Measurements from ENCODE around the gene CCDC88C. TPM values are rescaled to one million over a fixed set of nuclear protein-coding genes. Genes with fewer than 3 reads are reported as not detected.

The CCDC88C gene
- total and polyA plus RNA-seq, 2 experiments from 2014 or later = 23.6 to 60.7 TPM

DNA sequence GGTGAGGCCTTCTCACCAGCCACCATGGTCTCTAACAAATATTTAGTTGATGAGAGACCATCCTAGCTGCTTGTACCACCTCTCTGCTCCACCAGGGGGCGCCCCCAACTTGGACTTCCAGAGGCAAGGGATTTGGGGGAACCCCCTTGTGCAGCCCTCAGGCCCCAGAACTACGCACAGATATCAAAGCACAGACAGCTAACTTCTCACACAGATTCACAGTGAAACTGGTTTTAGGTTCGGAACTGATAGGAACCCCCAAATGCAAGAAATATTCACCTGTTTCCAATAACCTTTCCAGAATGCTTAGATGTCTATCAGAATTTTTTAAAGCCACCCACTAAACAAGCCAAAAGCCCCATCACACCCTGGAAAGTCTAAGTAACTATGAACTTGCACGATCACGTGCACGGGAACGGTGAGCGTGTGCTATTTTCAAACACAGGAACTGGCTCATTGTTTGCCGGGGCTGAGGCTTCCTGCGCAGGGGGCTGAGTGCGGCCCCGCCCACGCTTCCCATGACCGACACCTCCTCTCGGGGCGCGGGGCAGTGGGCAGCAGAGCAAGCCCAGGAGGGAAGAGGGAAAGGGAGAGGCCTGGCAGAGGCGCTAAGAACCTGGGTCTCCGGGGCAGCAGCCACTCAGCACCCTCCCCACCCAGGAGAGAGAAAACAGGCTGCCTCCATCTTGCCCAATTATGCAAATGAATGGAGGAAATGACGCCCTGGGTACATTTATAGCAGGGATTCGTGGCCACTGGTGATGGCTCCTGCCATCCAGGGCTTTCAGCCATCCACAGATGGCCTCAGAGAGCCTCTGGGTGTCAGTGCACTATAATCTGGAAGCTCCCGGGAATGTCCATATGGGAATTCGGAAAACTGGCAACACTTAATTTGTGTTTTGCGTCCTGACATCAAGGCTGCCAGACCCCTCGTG is 93.7 kb downstream of the CCDC88C start:
- H3K79me2 ChIP-seq (replicated peaks; ENCODE audit: insufficient read depth) = no peaks in the 10 kb centered on the region
- H3K4me3 ChIP-seq = no peak overlapping the region
- peak overlapping the region; percentile 38 for H3K27ac Mint-ChIP-seq
- H2AFZ ChIP-seq = no peak overlapping the region
- no peak overlapping the region for H3K4me3 Mint-ChIP-seq
- TF ChIP-seq REST (IDR thresholded peaks at IDR 0.05; ENCODE audit: unreplicated experiment) = no peak
- peak; percentile 91 to 99 for TF ChIP-seq CTCF (conservative IDR thresholded peaks at IDR 0.05; ENCODE audit: low read depth in 2 of 2)
- peak; percentile 89 for ATAC-seq
- H3K4me1 Mint-ChIP-seq = peaks cover 7% of the 10 kb centered on the region; the same call in 2 of the 3 replicates
- peaks cover 7% of the 10 kb centered on the region for H3K27me3 Mint-ChIP-seq (ENCODE audit: insufficient read depth, low read depth, poor library complexity)
- H4K20me1 ChIP-seq (replicated peaks; ENCODE audit: insufficient read depth) = no peaks in the 10 kb centered on the region; the same call in 1 of the 2 replicates
- no peaks in the 10 kb centered on the region for H3K9me3 Mint-ChIP-seq
- no peaks in the 10 kb centered on the region for H3K9me2 ChIP-seq (ENCODE audit: insufficient read depth)
- peak; percentile 89 for DNase-seq (ENCODE audit: low spot score)
- no peaks in the 10 kb centered on the region for H3K27me3 ChIP-seq (ENCODE audit: insufficient read depth)
- H3K36me3 Mint-ChIP-seq (ENCODE audit: low read depth) = peaks cover 39% of the 10 kb centered on the region
- 0 out of 2 replicates have a peak overlapping the region, but pooled peaks have one; percentile 17 for H3K27ac ChIP-seq (ENCODE audit: low read depth)
- H3F3A ChIP-seq (replicated peaks; ENCODE audit: low read depth) = no peaks in the 10 kb centered on the region
- H3K4me1 ChIP-seq (ENCODE audit: insufficient read depth) = no peaks in the 10 kb centered on the region; the same call in 1 of the 2 replicates
- no peak overlapping the region for H3K4me2 ChIP-seq
- no peaks in the 10 kb centered on the region; the same call in 1 of the 2 replicates for H3K36me3 ChIP-seq (ENCODE audit: insufficient read depth)

DNA sequence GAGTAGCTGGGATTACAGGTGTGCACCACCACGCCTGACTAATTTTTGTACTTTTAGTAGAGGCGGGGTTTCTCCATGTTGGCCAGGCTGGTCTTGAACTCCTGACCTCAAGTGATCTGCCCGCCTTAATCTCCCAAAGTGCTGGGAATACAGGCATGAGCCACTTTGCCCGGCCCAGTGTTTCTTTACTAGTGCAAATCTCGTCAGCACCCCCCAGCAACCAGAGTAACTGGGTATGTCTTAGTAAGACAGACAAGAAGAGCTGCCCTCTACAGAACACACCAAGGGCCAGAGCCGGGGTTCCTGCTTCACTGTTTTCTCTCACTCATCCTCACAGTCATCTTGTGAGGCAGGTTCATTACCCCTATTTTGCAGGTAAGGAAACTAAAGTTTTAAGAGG is 94.6 kb downstream of the CCDC88C start:
- H4K20me1 ChIP-seq (replicated peaks; ENCODE audit: insufficient read depth) = no peaks in the 10 kb centered on the region; the same call in 1 of the 2 replicates
- no peaks in the 10 kb centered on the region for H3F3A ChIP-seq (replicated peaks; ENCODE audit: low read depth)
- H3K27ac Mint-ChIP-seq = no peak overlapping the region
- no peaks in the 10 kb centered on the region for H3K27me3 ChIP-seq (ENCODE audit: insufficient read depth)
- H3K27me3 Mint-ChIP-seq (ENCODE audit: insufficient read depth, low read depth, poor library complexity) = peaks cover 7% of the 10 kb centered on the region
- no peaks in the 10 kb centered on the region for H3K79me2 ChIP-seq (replicated peaks; ENCODE audit: insufficient read depth)
- no peak overlapping the region for H3K4me3 ChIP-seq
- H3K27ac ChIP-seq (ENCODE audit: low read depth) = no peak overlapping the region
- H3K36me3 ChIP-seq (ENCODE audit: insufficient read depth) = no peaks in the 10 kb centered on the region; the same call in 1 of the 2 replicates
- DNase-seq (ENCODE audit: low spot score) = no peak
- H3K4me1 Mint-ChIP-seq = peaks cover 7% of the 10 kb centered on the region; the same call in 2 of the 3 replicates
- no peaks in the 10 kb centered on the region for H3K9me3 Mint-ChIP-seq
- H3K36me3 Mint-ChIP-seq (ENCODE audit: low read depth) = peaks cover 45% of the 10 kb centered on the region
- H3K4me1 ChIP-seq (ENCODE audit: insufficient read depth) = no peaks in the 10 kb centered on the region; the same call in 1 of the 2 replicates
- ATAC-seq = no peak
- no peak overlapping the region for H3K4me3 Mint-ChIP-seq
- no peaks in the 10 kb centered on the region for H3K9me2 ChIP-seq (ENCODE audit: insufficient read depth)
- H2AFZ ChIP-seq = no peak overlapping the region
- no peak overlapping the region for H3K4me2 ChIP-seq
- TF ChIP-seq REST (IDR thresholded peaks at IDR 0.05; ENCODE audit: unreplicated experiment) = no peak
- TF ChIP-seq CREB1 (CRISPR knock-in tag; IDR thresholded peaks at IDR 0.05; ENCODE audit: low read depth) = no peak
